HuH-7 (cell line): ENCODE measurements around the gene MRC1.

Experiments used
- DNase-seq: peaks from one replicate; pipeline ENCODE4 v3.0.0; 2011; ENCODE audit warnings: low spot score

Gene MRC1

GRCh38 chr10:17808971-17809841 is at the start of gene MRC1:
Gene MRC1 (plus strand): TSS chr10:17809348. CDS start chr10:17809466, 118 bp downstream.
- no peak for DNase-seq

GRCh38 chr10:17764142-17764541 is 45.0 kb upstream of the MRC1 start:
- no peak for DNase-seq

- no peak for DNase-seq
These were observed 43.5 kb upstream of the MRC1 start for GRCh38 chr10:17765602-17766001.

GRCh38 chr10:17766731-17767130 is 42.4 kb upstream of the MRC1 start:
- DNase-seq = no peak

- DNase-seq = no peak
These were observed 40.7 kb upstream of the MRC1 start for GRCh38 chr10:17768496-17768895.

GRCh38 chr10:17768957-17769356 is 40.2 kb upstream of the MRC1 start:
- no peak for DNase-seq

GRCh38 chr10:17771017-17771416 is 38.1 kb upstream of the MRC1 start:
- DNase-seq = no peak

- DNase-seq = no peak
These were observed 29.4 kb upstream of the MRC1 start for GRCh38 chr10:17779784-17780183.

- DNase-seq = no peak
These were observed 28.4 kb upstream of the MRC1 start for GRCh38 chr10:17780727-17781126.

GRCh38 chr10:17781856-17782255 is 27.3 kb upstream of the MRC1 start:
- peak; percentile 27 for DNase-seq

GRCh38 chr10:17782921-17783665 is 26.1 kb upstream of the MRC1 start:
- DNase-seq = no peak

GRCh38 chr10:17783751-17784150 is 25.4 kb upstream of the MRC1 start:
- no peak for DNase-seq

- no peak for DNase-seq
These were observed 24.5 kb upstream of the MRC1 start for GRCh38 chr10:17784688-17785087.

- DNase-seq = no peak
These were observed 23.7 kb upstream of the MRC1 start for GRCh38 chr10:17785276-17785930.

GRCh38 chr10:17787087-17787961 is 21.8 kb upstream of the MRC1 start:
- no peak for DNase-seq

GRCh38 chr10:17788646-17789045 is 20.5 kb upstream of the MRC1 start:
- DNase-seq = no peak

- no peak for DNase-seq
These were observed 19.8 kb upstream of the MRC1 start for GRCh38 chr10:17789396-17789795.

- DNase-seq = no peak
These were observed 18.5 kb upstream of the MRC1 start for GRCh38 chr10:17790651-17791050.

GRCh38 chr10:17792991-17793390 is 16.2 kb upstream of the MRC1 start:
- DNase-seq = no peak

GRCh38 chr10:17793823-17794644 is 15.1 kb upstream of the MRC1 start:
- peak; percentile 40 for DNase-seq

- DNase-seq = no peak
These were observed 14.1 kb upstream of the MRC1 start for GRCh38 chr10:17795083-17795482.
